T1000 (cell line): ENCODE results near the gene OFD1.

ENCODE experiments used
- DNase-seq: peaks from one replicate; lab custom pipeline; 2025; ENCODE audit warnings: mixed read lengths; lab: John Stamatoyannopoulos, UW

The OFD1 gene, protein sequence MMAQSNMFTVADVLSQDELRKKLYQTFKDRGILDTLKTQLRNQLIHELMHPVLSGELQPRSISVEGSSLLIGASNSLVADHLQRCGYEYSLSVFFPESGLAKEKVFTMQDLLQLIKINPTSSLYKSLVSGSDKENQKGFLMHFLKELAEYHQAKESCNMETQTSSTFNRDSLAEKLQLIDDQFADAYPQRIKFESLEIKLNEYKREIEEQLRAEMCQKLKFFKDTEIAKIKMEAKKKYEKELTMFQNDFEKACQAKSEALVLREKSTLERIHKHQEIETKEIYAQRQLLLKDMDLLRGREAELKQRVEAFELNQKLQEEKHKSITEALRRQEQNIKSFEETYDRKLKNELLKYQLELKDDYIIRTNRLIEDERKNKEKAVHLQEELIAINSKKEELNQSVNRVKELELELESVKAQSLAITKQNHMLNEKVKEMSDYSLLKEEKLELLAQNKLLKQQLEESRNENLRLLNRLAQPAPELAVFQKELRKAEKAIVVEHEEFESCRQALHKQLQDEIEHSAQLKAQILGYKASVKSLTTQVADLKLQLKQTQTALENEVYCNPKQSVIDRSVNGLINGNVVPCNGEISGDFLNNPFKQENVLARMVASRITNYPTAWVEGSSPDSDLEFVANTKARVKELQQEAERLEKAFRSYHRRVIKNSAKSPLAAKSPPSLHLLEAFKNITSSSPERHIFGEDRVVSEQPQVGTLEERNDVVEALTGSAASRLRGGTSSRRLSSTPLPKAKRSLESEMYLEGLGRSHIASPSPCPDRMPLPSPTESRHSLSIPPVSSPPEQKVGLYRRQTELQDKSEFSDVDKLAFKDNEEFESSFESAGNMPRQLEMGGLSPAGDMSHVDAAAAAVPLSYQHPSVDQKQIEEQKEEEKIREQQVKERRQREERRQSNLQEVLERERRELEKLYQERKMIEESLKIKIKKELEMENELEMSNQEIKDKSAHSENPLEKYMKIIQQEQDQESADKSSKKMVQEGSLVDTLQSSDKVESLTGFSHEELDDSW

GRCh38 chrX:13734278-13735172, at the start of gene OFD1, which contains the start of gene TRAPPC2:
Gene OFD1, plus strand, starts transcription at chrX:13734748. Its CDS starts 324 bp downstream, at chrX:13735072.
Gene TRAPPC2, minus strand, starts transcription at chrX:13734620. Its CDS starts 14,657 bp downstream, at chrX:13719963.
- peak; percentile 84 for DNase-seq

DNA sequence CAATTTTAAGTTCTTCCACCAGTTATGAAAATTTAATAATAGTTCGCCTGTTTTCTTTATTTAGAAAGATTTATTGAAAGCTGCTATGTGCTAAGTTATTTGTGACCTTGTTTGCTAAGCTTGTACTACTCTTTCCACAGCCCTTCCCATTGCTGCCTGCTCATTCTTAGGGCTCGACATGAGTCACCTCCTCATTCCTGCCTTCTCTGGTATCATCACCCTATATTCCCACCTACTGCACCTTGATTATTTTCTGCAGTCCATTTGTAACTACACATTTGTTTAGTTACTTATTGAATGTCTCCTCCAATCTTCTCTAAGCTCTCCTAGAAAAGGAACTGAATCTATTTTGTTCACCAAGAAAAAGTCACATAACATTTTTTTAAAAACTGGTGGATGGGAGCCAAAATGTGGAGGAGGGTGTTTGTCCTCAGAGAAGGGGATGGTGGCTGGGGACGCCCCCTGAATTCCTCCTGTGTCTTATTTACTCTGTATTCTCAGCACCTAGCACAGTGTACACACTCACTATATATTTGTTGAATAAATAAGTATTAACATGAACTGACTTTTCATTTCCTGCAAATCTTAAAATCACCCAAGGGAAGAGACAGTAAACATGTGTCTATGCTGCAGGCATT, 49.3 kb upstream of the OFD1 start:
- DNase-seq, result no peak

DNA sequence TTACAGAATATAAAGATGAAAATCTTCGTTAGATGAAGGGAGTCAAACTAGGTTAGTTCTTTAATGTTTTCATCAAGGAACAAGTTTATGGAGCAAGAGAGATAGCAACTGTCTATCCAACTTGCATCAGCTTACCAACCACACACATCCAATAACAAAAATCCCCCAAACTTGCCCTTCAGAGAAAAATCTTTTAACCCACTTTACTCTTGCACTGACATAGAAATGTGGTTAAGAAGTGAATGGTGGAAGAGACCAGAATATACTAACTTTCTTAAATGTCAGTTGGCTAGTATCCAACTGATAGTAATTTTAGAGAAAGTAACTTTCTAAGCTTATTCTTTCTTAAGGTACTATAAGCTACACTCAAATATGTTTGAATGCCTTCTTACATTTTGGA, 47.3 kb upstream of the OFD1 start:
- no peak for DNase-seq

DNA sequence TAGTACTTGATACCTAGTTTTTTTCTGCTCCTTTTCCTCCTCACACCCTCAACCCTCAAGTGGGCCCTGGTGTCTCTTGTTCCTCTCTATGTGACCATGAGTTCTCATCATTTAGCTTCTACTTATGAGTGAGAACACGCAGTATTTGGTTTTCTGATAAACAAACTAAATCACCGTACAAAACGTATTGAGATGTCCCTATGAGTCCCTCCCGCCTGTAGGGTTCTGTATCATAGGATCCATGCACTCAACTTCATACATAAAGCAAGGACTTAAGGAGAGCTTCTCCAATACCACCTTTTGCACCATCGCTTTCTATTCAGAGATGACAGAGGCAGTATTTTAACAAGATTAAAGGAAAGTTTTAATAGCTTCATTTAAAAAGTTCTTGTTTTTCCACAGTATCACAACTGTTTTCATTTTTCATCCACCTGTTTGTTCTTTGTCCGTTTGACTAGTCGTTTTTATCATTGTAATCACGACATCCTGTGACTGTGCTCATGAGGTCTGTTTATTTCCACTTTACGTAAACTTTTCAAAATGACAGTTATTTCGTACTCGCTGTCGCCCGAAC, 46.1 kb upstream of the OFD1 start:
- DNase-seq, result no peak

DNA sequence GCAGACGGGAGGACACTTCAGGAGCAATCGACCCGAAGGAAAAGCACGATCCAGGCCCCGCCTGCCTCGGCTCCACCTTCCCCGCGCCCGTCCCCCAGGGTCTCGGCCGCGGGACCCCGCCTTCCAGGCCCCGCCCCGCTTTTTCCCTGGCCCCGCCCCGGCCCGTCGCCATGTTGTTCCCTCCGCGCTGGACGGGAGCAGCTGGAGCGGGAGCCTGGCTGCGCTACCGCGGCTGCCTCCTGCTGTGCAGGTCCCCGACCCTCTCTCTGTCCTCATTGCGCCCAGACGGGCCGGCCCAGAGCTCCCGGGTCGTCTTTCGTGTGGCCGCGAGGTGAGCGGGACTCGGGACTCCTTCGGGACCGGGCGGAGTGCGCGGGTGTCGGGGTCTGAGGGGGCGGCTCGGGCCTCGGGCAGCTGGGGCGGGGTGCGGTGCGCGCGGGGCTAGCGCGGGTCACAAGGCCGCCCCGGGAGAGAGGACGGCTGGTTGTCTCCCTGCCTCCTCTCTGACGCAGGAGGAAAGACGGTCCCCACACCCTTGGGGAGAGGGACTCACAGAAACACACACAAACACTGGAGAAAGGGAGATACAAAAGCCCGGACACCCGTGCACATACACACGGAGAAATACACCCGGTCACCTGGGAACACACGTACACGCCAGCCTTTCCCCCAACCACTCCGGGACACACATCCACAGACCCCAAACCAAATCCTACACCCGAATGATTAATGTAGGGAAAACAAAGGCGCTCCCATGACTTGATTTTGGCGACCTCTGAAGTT, 45.4 kb upstream of the OFD1 start, which contains the start of gene RAB9A:
RAB9A (plus strand) TSS at position 171 of the 783 bp plus-strand sequence. CDS start 19,619 bp downstream, outside the sequence.
- peak; percentile 57 for DNase-seq

GRCh38 chrX:13689741-13690211, 44.8 kb upstream of the OFD1 start:
- DNase-seq, result no peak

GRCh38 chrX:13690836-13691235, 43.7 kb upstream of the OFD1 start:
- DNase-seq, result no peak

DNA sequence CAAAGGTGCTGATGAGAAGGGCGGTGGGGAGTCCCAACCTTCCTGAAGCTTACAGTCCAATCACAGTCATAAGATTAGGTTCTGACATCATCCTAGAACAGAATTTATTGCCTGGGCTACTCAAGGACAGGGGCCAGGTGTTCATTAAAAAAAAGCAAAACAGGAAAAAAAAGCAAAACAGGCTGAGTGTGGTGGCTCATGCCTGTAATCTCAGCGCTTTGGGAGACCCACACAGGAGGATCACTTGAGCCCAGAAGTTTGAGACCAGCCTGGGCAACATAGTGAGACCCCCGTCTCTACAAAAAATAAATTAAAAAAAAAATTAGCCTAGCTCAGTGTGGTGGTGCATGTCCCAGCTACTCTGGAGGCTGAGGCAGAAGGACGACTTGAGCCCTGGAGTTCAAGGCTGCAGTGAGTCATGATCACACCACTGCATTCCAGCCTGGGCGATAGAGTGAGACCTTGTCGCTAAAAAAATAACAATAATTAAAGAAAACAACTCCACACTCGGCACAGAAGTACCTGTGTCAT, 42.6 kb upstream of the OFD1 start:
- no peak for DNase-seq

DNA sequence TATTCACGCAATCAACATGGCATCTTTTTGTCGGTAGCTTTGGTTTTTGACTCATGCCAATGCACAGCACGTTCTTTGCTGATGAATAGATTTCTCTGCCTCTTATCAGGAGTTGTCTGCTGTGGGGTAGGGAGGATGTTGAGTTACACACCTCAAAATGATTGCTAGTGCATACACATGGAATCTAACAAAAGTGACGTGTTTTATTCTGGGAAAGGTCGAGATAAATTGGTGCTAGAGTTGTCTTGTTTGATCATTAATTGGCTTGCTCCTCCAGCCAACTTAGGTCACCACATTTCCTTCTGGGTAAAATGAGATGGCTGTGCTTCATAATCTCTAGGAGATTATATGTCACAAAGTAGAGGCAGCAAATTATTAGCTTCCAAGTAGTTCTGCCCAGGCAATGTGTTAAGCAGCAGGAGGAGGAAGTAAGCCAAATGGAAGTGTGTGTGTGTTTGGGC, 41.7 kb upstream of the OFD1 start:
- no peak for DNase-seq

- DNase-seq, result no peak
These were observed 41.1 kb upstream of the OFD1 start for GRCh38 chrX:13693341-13693961.

DNA sequence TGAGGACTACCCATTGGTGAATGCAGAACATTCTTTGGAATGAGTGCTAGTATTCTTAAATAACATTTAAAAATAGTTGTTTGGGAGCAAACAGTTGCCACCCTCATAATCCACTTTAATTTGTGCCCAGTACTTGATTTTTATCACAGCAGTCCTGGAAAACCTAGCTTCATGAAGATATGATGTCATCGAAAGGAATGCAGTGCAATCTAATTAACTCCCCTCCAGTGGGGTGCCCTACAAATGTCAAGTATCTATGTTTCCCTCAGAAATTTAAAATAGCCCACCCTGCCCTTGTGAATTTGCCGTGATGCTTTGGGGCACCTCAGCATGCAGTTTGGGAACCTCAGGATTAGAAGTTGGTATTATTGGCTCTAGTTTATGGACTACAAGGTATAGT, 40.2 kb upstream of the OFD1 start:
- no peak for DNase-seq

DNA sequence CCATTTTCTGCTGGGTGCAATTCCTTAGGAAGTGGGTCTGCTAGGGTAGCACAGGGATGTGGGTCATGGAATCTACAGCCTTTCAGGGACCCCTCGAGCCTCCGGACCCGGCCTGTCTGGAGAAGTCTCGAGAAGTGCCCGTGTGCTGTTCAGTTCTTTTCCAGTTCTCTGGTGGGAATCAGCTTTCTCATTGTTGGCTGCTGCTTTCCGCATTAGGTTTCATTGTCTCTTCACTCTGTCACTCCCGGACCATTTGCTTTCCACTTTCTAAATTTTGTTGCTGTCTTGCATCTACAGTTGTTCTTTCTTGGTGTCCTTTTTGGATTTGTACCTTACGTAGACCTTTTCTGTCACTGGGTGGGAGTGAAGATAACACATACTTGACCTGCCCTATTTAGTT, 39.6 kb upstream of the OFD1 start:
- no peak for DNase-seq

DNA sequence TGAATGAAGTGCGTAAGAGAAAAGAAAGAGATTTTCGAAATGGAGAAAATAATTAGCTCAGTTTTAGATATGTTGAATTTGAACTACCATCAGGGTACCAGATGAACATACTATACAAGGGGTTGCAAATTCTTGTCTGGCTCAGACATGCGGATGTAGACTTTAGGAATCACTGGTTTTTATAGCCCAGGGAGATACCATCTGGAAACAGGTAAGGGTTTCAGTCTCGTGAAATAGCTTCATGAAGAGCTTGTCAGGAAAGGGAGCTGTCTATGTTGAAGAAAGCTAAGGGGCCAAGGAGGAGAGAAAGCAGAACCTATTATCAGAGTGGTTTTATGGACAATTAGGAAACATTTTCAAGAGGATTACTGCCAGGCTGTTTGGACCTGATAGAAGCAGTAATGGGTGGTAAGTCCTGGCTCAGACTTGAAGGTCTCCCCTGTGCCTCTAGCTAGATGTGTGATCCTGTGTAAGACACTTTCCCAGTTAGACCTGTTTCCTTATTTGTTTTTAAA, 38.9 kb upstream of the OFD1 start:
- no peak for DNase-seq

- DNase-seq, result no peak
These were observed 37.1 kb upstream of the OFD1 start for GRCh38 chrX:13697455-13697854.

DNA sequence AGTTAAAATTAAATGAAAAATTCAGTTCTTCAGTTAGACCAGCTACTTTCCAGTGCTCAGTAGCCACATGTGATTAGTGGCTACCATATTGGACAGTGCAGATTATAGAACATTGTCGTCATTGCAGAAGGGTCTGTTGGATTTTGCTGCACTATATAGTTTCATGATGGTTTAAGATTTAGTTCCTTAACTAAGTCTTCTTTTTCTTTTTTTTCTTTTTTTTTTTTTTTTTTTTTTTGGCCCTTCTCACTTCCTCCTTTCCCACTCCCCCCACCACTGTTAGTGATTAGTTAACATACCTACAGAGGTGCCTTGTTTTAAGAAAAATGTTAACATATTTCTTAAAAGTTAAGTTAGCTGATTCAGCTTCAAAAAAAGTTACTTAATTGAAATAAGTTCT, 36.6 kb upstream of the OFD1 start:
- DNase-seq, result no peak

GRCh38 chrX:13698432-13698831, 36.1 kb upstream of the OFD1 start:
- no peak for DNase-seq

DNA sequence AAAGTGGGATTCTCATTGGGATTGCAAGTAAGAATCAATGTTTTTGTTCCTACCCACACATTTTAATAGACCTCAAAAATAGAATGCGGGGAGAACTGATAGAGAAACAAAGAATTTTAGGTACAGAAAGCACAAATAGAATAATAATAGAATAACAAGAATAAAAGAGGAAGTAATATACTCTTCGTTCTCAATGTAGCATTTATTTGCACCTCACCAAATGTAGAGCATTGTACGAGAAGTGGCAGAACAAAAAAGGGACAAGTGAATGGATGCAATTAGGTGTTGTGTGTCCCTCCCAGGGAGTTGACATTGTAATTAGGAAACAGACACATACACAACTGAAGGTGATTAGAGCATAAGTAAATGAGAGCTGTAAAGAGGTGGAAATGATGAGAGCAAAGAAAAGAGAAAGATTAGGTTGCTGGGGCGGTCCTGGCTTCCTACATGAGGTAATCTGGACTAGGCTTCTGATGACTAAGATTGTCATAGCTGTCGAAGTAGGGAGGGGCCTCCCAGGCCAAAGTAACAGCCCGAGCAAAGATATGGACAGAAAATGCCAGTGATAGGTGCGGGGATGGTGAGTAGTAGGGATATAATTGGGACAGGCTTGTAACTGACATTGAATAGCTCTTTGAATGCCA, 35.2 kb upstream of the OFD1 start:
- DNase-seq, result no peak

DNA sequence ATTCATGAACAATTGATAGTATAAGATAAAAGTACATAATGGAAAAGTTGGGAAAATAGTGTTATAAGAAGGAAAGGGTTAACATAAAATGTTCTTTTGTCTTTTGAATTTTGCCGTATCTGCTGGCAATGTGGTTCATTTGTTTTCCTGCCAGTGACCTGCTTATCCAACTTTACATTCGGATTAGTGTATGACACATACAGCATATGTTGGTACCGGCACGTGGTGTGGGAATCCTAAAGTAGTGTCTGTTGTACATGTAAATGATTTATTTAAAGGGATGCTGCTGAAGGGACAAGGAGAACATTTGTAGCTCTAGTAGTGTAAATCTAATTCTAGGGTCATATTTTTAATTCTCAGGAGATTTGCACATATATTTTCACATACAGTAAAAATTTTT, 34.2 kb upstream of the OFD1 start:
- no peak for DNase-seq
